Neural cell (in vitro differentiated cells): ENCODE data around the gene NME4. TPM values are rescaled to one million over a fixed set of nuclear protein-coding genes. Genes with fewer than 3 reads are reported as not detected.

Experiments
- H2AFZ ChIP-seq: fragments of 200-600, 300-800 bp; sonication (generic), shearing (Covaris generic); 2 replicates; pipeline ENCODE4 v1.6.0; 2014; ENCODE audit warnings: low read depth, mild to moderate bottlenecking, antibody characterized with exemption, low read length, moderate library complexity
- H3F3A ChIP-seq: fragments of 200-600 bp; shearing (Covaris generic); 2 replicates; pipeline ENCODE4 v1.6.1; 2016; ENCODE audit warnings: mild to moderate bottlenecking, moderate library complexity, mixed read lengths, antibody characterized with exemption, low read length; ENCODE audit not compliant: insufficient read depth, poor library complexity, severe bottlenecking
- H3K27ac ChIP-seq: fragments of 200-600, 300-800 bp; sonication (generic), shearing (Covaris generic); 2 replicates; pipeline ENCODE4 v1.5.1; 2014; ENCODE audit warnings: mild to moderate bottlenecking, low read length, moderate library complexity
- H3K27me3 ChIP-seq: fragments of 300-800, 200-600 bp; sonication (generic), shearing (Covaris generic); 2 replicates; pipeline ENCODE4 v1.6.0; 2014; ENCODE audit warnings: mild to moderate bottlenecking, low read depth, low read length, moderate library complexity; ENCODE audit not compliant: insufficient read depth
- H3K36me3 ChIP-seq: fragments of 300-800, 200-600 bp; sonication (generic), shearing (Covaris generic); 2 replicates; pipeline ENCODE4 v1.5.1; 2014; ENCODE audit warnings: mild to moderate bottlenecking, antibody characterized with exemption, low read length, moderate library complexity; ENCODE audit not compliant: insufficient read depth
- H3K4me2 ChIP-seq: fragments of 300-800, 200-600 bp; sonication (generic), shearing (Covaris generic); 2 replicates; pipeline ENCODE4 v1.6.0; 2014; ENCODE audit warnings: mild to moderate bottlenecking, low read length
- H3K4me3 ChIP-seq: fragments of 300-800, 200-600 bp; sonication (generic), shearing (Covaris generic); 2 replicates; pipeline ENCODE4 v1.5.1; 2014; ENCODE audit warnings: mild to moderate bottlenecking, low read length, moderate library complexity
- H3K79me2 ChIP-seq: fragments of 200-600 bp; shearing (Covaris generic); replicated peaks from 2 replicates; pipeline ENCODE4 v1.6.0; 2014; ENCODE audit warnings: mild to moderate bottlenecking, low read length, moderate library complexity; ENCODE audit not compliant: insufficient read depth
- H3K9ac ChIP-seq: fragments of 300-800, 200-600 bp; sonication (generic), shearing (Covaris generic); 2 replicates; pipeline ENCODE4 v1.6.1; 2016; ENCODE audit warnings: mild to moderate bottlenecking, low read length, mixed read lengths
- H3K9me2 ChIP-seq: fragments of 200-600 bp; shearing (Covaris generic); 2 replicates; pipeline ENCODE4 v1.6.1; 2016; ENCODE audit warnings: mild to moderate bottlenecking, low read length, mixed read lengths; ENCODE audit not compliant: insufficient read depth
- H3K9me3 ChIP-seq: fragments of 200-600, 300-800 bp; sonication (generic), shearing (Covaris generic); 2 replicates; pipeline ENCODE4 v1.6.1; 2016; ENCODE audit warnings: mild to moderate bottlenecking, mixed run types, low read length, moderate library complexity, mixed read lengths
- H4K20me1 ChIP-seq: fragments of 200-600 bp; shearing (Covaris generic); 2 replicates; pipeline ENCODE4 v1.6.1; 2016; ENCODE audit warnings: mild to moderate bottlenecking, mixed run types; ENCODE audit not compliant: insufficient read depth
- EP300 ChIP-seq: fragments of 450-650 bp; conservative IDR thresholded peaks from 2 replicates; pipeline ENCODE4 v1.6.1; 2014; ENCODE audit warnings: antibody characterized with exemption, mild to moderate bottlenecking, moderate library complexity; ENCODE audit not compliant: poor library complexity, severe bottlenecking
- EZH2 ChIP-seq: fragments of 200-600, 300-800 bp; shearing (Covaris generic), sonication (generic); IDR thresholded peaks from 2 replicates; pipeline ENCODE4 v1.6.1; 2014; ENCODE audit warnings: antibody characterized with exemption, low read length, borderline replicate concordance, mild to moderate bottlenecking; ENCODE audit not compliant: insufficient read depth, poor library complexity, severe bottlenecking
- MXI1 ChIP-seq: fragments of 450-650 bp; conservative IDR thresholded peaks from 2 replicates; pipeline ENCODE4 v1.6.1; 2014; ENCODE audit warnings: antibody characterized with exemption, mild to moderate bottlenecking; ENCODE audit not compliant: poor library complexity, severe bottlenecking
- POLR2AphosphoS5 ChIP-seq: IDR thresholded peaks from 2 replicates; pipeline ENCODE4 v1.6.1; 2012
- RAD21 ChIP-seq: fragments of 450-650 bp; conservative IDR thresholded peaks from 2 replicates; pipeline ENCODE4 v1.6.1; 2014; ENCODE audit warnings: antibody characterized with exemption, mild to moderate bottlenecking, moderate library complexity
- SMC3 ChIP-seq: fragments of 450-650 bp; conservative IDR thresholded peaks from 2 replicates; pipeline ENCODE4 v1.6.1; 2014; ENCODE audit warnings: antibody characterized with exemption, mild to moderate bottlenecking, moderate library complexity; ENCODE audit not compliant: poor library complexity
- TAF1 ChIP-seq: IDR thresholded peaks from 2 replicates; pipeline ENCODE4 v1.6.1; 2012; ENCODE audit warnings: low read depth
- polyA plus RNA-seq: library from polyadenylated mRNA; depleted of rRNA; stranded (reverse); fragments of >200 nt; gene quantifications from 2 replicates; pipeline ENCODE4 v1.2.3, GENCODE V29; 2014
- TF ChIP-seq, protein P1 (sequence below): fragments of 450-650 bp; IDR thresholded peaks from 2 replicates; pipeline ENCODE4 v1.5.1; 2014; ENCODE audit warnings: antibody characterized with exemption, mild to moderate bottlenecking, moderate library complexity; ENCODE audit not compliant: poor library complexity, severe bottlenecking
- TF ChIP-seq, protein P2 (sequence below): IDR thresholded peaks from 2 replicates; pipeline ENCODE4 v1.6.1; 2012; ENCODE audit warnings: borderline replicate concordance

The NME4 gene
- polyA plus RNA-seq, 1 donor from 2014 or later: 65.2 TPM

DNA sequence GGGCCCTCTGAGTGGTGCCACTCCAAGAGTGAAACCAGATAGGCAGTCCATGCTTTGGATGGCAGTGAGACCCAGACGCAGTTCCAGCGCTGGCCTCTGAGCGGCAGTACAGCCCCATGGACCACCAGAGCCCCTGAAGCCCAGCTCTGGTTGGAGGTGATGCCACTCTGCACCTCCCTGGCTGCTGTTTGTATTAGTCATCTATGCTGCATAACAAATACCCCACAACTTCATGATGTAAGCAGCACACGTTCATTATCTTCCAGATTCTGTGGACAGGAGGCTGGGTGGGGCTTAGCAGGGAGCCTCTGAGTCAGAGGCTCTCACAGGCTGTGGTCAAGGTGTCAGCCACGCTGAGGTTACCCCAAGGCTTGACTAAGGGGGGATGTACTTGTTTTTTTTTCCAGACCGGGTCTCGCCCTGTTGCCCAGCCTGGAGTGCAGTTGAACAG lies 5.1 kb upstream of the NME4 start:
- no peaks in the 10 kb centered on the region for H3K36me3 ChIP-seq
- H3F3A ChIP-seq: no peaks in the 10 kb centered on the region
- H3K4me3 ChIP-seq: no peak overlapping the region
- no peaks in the 10 kb centered on the region for H3K79me2 ChIP-seq
- no peak overlapping the region for H3K9ac ChIP-seq
- no peaks in the 10 kb centered on the region for H3K27me3 ChIP-seq
- no peaks in the 10 kb centered on the region for H3K9me2 ChIP-seq
- H3K4me2 ChIP-seq: no peak overlapping the region
- H2AFZ ChIP-seq: no peak overlapping the region
- TF ChIP-seq POLR2AphosphoS5 (no peak), TAF1 (no peak), SMC3 (peak; percentile 38), RAD21 (peak; percentile 62), EZH2 (no peak), EP300 (no peak)
- TF ChIP-seq, protein P1, sequence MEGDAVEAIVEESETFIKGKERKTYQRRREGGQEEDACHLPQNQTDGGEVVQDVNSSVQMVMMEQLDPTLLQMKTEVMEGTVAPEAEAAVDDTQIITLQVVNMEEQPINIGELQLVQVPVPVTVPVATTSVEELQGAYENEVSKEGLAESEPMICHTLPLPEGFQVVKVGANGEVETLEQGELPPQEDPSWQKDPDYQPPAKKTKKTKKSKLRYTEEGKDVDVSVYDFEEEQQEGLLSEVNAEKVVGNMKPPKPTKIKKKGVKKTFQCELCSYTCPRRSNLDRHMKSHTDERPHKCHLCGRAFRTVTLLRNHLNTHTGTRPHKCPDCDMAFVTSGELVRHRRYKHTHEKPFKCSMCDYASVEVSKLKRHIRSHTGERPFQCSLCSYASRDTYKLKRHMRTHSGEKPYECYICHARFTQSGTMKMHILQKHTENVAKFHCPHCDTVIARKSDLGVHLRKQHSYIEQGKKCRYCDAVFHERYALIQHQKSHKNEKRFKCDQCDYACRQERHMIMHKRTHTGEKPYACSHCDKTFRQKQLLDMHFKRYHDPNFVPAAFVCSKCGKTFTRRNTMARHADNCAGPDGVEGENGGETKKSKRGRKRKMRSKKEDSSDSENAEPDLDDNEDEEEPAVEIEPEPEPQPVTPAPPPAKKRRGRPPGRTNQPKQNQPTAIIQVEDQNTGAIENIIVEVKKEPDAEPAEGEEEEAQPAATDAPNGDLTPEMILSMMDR: peak; percentile 63
- H4K20me1 ChIP-seq: no peaks in the 10 kb centered on the region
- no peak overlapping the region for H3K27ac ChIP-seq
- no peaks in the 10 kb centered on the region for H3K9me3 ChIP-seq

DNA sequence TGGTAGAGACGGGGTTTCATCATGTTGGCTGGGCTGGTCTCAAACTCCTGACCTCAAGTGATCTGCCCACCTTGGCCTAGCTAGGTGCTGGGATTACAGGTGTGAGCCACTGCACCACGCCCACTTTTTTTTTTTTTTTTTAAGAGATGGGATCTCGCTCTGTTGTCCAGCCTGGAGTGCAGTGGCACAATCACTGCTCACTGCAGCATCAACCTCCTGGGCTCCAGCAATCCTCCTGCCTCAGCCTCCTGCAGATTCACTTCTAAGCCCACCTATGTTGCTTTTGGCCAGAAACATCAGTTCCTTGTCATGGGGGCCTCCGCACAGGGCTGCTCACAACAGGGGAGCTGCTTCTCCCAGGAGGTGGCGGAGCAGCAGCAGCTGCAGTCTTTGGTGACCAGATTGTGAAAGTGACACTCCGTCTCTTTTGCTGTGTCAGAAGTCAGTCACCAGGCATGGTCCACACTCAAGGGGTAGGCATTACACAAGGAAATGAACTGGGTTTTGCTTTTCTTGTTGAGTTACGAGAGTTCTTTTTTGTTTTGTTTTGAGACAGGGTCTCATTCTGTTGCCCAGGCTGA lies 4.5 kb upstream of the NME4 start:
- H3K27me3 ChIP-seq: no peaks in the 10 kb centered on the region
- no peak overlapping the region for H3K27ac ChIP-seq
- no peaks in the 10 kb centered on the region for H3K79me2 ChIP-seq
- no peak overlapping the region for H3K9ac ChIP-seq
- H3K4me3 ChIP-seq: no peak overlapping the region
- no peaks in the 10 kb centered on the region for H3K9me2 ChIP-seq
- H2AFZ ChIP-seq: no peak overlapping the region
- no peaks in the 10 kb centered on the region for H3K9me3 ChIP-seq
- H4K20me1 ChIP-seq: no peaks in the 10 kb centered on the region
- H3K36me3 ChIP-seq: no peaks in the 10 kb centered on the region
- H3K4me2 ChIP-seq: no peak overlapping the region
- TF ChIP-seq RAD21 (no peak), EZH2 (no peak), SMC3 (no peak), EP300 (no peak), POLR2AphosphoS5 (no peak), TAF1 (no peak), MXI1 (no peak)
- TF ChIP-seq, protein P2, sequence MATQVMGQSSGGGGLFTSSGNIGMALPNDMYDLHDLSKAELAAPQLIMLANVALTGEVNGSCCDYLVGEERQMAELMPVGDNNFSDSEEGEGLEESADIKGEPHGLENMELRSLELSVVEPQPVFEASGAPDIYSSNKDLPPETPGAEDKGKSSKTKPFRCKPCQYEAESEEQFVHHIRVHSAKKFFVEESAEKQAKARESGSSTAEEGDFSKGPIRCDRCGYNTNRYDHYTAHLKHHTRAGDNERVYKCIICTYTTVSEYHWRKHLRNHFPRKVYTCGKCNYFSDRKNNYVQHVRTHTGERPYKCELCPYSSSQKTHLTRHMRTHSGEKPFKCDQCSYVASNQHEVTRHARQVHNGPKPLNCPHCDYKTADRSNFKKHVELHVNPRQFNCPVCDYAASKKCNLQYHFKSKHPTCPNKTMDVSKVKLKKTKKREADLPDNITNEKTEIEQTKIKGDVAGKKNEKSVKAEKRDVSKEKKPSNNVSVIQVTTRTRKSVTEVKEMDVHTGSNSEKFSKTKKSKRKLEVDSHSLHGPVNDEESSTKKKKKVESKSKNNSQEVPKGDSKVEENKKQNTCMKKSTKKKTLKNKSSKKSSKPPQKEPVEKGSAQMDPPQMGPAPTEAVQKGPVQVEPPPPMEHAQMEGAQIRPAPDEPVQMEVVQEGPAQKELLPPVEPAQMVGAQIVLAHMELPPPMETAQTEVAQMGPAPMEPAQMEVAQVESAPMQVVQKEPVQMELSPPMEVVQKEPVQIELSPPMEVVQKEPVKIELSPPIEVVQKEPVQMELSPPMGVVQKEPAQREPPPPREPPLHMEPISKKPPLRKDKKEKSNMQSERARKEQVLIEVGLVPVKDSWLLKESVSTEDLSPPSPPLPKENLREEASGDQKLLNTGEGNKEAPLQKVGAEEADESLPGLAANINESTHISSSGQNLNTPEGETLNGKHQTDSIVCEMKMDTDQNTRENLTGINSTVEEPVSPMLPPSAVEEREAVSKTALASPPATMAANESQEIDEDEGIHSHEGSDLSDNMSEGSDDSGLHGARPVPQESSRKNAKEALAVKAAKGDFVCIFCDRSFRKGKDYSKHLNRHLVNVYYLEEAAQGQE: no peak
- TF ChIP-seq, protein P1: no peak
- no peaks in the 10 kb centered on the region for H3F3A ChIP-seq
